HL-60/S4 treated with retinoic acid at 250 ng/mL for 4 days and 3 days (cell line): ENCODE measurements around the gene ARMC9.

Source experiments
- in situ Hi-C: fragments of 300-500 bp; cut with MboI; formaldehyde crosslinking; loops from 2 replicates; pipeline ENCODE4 v1.7.0; 2022; ENCODE audit warnings: low sequenced_read_pairs

The ARMC9 gene

DNA sequence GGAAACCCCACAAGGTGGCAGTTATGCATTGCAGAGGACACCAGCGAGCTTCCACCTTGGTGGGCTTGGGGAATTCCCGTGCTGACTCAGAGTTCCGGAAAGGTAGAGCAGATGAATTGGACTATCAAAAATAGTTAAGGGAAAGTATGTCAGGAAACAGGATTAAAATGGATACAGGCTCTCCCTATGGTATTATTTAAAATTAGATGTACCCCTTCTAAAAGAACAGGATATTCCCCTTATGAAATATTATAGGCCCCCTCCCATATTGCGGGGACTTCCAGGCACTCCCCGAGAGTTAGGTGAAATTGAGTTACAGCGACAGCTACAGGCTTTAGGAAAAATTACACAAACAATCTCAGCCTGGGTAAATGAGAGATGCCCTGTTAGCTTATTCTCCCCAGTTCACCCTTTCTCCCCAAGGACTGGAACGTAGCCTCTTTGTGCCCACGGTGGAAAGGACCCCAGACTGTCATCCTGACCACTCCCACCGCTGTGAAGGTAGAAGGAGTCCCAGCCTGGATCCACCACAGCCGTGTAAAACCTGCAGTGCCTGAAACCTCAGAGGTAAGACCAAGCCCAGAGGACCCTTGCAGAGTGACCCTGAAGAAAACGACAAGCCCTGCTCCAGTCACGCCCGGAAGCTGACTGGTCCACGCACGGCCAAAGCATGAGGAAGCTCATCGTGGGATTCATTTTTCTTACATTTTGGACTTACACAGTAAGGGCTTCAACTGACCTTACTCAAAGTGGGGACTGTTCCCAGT is 207.4 kb downstream of the ARMC9 start:
- in situ Hi-C loops, result loop anchor here (10.0 kb wide), 1 partner anchor 171 kb away; no protein-coding TSS in a partner anchor

DNA sequence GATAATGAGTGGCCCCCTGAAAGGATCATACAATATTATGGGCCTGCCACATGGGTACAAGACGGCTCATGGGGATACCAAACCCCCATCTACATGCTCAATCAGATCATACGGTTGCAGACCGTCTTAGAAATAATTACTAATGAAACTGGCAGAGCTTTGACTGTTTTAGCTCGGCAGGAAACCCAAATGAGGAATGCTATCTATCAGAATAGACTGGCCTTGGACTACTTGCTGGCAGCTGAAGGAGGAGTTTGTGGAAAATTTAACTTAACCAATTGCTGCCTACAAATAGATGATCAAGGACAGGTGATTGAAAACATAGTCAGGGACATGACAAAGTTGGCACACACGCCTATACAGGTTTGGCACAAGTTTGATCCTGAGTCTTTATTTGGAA is 209.3 kb downstream of the ARMC9 start:
- in situ Hi-C loops, result loop anchor here (10.0 kb wide), 1 partner anchor 173 kb away; no protein-coding TSS in a partner anchor

DNA sequence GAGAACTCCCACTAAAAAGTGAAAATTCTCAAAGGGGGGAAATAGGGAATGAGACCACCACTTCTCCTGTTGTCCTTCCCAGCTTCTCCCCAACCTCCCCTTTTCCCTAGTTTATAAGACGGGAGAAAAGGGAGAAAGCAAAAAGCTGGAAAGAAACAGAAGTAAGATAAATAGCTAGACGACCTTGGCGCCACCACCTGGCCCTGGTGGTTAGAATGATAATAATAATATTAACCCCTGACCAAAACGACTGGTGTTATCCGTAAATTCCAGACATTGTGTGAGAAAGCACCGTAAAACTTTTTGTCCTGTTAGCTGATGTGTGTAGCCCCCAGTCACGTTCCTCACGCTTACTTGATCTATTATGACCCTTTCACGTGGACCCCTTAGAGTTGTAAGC is 209.9 kb downstream of the ARMC9 start:
- in situ Hi-C loops, result loop anchor here (10.0 kb wide), 1 partner anchor 174 kb away; no protein-coding TSS in a partner anchor

DNA sequence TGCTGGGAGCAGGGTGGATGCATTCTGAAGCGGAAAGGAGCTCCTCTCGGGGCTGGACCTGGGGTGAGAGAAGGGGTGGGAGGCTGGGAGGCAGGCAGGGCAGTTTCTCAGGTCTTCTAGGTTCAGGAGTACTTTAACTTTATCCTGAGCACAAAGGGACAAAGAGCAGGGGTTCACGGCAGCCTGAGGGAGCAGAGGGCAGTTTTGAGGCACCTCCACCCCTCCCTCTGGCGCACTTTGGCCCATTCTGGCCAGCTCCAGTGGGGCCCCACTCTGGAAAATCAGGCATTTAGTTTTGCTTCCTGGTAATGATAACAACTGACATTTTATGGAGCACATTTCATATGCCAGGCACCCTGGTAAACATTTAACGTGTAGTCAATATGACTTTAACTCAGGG is 211.3 kb downstream of the ARMC9 start:
- in situ Hi-C loops, result loop anchor here (10.0 kb wide), 1 partner anchor 175 kb away; no protein-coding TSS in a partner anchor

DNA sequence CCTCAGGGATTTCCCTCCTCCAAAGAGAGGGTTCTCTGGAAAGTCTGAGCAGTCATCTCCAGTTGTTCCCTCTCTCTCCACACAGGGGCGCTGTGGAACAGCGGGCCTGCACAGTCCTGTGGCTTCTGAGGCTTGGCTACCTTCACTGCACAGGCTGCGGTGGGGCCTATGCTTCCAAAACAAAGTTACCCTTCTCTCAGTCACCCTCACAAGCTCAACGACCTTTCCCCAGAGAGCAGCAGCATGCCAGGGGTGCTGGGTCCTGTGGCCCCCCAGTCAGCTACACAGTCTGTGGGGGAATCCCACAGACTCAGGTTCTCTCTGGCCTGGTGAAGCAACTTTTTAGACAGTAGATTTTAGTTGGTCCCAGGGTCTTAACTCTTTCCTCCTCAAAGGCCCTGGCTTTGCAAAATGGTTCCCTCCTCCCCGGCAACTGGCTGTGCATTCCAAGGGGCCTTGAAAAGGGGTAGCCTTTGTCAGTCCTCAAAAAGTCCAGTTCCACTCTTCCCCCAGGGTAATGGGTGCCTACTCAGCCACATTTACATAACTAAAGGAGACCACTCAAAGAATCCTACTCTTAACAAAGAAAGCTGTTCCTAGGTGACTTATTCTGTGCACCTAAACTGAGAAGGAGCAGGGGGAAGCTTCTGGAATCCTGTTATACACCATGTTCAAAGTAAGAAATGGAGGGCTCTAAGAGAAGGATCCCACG is 212.0 kb downstream of the ARMC9 start:
- in situ Hi-C loops, result no loop called here

DNA sequence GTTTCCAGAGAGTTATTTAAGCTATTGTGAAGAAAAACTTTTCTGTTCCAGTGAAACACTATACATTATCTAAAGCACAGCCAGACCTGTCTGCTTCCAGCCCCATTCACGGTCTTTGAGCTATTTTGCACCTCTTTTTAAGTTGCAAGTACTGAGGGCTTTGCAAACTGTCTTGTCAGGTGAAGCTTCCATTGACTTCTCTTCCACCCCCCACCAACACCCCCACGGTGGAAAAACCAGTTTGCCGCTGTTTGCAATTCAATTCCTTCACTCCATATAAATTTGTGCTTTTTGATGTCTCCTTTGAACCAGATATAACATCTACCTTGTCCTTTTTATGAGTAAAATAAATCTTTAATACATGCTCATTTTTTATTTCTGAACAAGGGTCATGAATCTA is 212.8 kb downstream of the ARMC9 start:
- in situ Hi-C loops, result no loop called here

DNA sequence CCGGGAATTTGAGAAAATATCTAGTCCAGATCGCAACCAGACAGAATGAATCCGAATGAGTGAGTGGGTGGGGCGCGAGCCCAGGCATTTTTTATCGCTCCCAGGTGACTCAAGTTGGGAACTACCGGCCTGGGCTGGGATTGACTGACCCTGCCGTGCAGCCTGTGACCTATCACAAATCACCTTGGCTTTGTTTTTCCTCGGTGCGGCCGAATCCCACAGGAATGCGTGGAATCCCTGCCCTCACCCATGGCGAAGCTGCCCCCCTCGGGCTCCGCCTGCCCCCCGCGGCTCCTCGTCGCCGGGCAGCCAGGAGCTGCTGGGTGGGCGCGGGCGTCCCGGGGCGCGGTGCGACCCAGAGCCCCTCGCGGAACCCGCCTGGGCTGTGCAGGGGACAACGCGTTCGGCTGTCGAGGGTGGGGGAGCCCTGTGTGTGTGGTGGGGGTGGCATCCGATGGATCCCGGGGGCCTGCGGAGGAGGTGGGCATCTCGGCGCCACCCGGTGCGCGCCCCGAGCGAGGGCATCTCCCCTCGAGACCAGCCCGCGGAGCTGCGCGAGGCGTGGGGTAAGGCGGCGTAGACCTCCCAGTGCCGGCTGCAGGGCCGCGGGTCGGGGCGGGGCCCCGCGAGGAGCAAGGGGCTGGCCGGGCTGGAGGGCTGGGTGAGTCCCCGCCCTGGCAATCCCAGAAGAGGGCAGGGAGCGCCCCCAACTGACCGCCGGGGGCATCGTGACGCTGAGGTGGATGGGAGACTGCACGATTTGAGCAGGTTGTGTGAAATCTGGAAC is 213.6 kb downstream of the ARMC9 start:
- in situ Hi-C loops, result no loop called here

DNA sequence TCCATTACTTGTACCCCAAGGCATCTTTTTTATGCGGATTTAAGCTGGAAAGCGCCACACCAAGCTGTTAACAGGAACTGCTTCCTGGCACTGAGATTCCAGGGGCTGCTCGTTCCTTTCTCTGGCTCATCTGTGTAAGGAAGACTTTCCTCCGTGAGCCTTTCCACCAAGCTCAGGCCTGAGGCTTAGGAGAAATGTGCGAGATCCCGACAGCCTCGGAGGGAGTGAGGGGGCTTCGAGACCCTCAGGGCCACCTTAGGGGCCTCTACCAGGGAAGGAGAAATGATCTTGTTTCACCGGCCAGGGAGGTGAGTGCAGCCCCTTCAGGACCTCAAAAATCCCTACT is 214.2 kb downstream of the ARMC9 start:
- in situ Hi-C loops, result no loop called here

DNA sequence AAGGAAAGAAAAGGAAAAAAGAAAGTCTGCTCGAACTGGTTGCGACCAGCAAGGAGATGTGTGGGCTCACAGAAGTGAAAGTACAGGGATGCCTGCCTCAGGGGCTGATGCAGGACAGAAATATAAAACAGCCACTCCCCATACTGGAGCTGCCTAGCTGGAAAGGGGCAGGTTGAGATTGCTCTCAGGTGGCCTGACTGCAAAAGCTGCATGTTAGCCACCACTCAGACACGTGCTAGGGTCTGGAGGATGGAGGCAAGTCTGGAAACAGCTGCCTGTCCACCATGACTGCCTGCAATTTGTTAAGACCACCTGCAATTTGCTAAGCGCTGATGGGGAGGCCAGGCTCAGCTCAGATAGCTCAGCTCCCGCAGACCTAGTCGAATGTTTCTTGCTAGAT is 215.0 kb downstream of the ARMC9 start:
- in situ Hi-C loops, result no loop called here

DNA sequence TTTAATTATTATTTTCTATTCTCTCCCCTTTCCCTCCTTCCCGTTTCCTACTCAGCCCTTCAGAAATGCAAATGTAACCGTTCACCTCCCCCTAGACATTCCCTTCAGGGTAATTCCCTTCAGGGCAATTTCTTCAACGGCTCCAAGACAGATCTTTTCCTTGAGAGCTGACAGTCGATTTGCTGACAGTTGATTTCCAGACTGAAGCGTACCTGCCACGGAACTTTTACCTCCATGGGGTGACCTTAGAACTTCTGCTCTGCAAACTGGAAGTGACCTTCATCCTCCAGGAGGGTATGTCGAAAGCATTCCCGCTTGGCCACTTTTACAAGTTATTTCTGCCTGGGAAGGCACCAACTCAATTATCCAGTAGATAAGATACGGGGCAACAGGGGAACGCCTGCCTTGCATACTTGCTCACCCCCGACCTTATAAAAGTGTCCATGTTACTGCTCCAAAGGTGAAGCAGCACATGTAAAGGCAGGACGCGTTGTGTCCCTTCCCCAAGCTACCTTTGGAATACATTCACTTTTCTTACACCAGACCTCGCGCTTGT is 215.6 kb downstream of the ARMC9 start:
- in situ Hi-C loops, result no loop called here

DNA sequence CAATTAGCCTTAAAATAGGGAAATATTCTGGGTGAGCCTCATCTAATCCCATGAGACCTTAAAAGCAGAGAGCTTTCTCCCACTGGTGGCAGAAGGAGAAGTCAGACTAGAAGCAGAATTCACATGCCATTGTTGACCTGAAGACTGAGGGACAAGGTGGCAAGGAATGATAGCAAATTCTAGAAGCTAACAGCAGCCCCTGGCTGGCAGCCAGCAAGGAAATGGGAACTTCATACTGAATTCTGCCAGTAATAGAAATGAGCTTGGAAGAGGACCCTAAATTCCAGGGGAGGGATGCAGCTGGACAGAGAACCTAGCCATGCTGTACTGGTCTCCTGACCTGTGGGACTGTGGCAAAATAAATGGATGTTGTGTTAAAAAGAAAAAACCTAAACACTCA is 216.6 kb downstream of the ARMC9 start:
- in situ Hi-C loops, result no loop called here

DNA sequence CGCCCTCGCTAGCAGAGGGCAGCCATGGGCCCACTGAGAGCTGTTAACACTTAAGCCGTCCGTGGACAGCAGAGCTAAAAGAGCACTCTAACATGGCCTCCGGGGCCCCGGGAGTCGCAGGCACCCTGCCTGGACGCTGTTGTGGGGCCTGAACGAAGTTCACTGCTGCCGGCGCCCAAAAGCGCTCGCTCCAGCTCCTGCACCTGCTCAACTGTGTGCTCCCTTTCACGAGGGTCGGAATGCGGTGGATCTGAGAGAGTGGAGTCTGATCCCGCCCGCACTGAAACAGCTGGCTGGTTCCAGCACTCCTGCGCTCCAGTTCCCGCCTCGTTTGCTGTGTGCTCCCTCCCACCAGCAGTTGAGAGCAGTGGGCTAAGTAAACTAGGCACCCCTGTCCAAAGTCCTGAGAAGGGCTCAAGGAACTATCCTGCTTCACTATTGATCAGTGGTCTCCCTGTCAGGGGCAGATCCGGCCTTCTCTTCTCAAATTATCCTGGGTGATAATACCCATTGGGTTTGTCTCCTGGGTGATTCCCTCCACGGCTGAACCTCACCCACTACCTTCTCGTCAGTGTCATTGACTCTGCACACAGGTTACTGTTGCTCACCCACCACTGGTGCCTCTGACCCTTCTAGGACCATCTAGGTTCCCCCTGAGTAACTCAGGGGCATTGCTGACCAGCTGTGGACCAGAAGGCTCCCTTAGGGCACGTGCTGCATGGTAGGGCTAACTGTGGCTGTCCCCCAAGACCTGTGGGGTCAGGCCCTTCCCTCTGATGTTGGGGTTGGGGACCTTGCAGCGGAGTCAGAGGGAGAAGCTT is 220.6 kb downstream of the ARMC9 start:
- in situ Hi-C loops, result no loop called here

DNA sequence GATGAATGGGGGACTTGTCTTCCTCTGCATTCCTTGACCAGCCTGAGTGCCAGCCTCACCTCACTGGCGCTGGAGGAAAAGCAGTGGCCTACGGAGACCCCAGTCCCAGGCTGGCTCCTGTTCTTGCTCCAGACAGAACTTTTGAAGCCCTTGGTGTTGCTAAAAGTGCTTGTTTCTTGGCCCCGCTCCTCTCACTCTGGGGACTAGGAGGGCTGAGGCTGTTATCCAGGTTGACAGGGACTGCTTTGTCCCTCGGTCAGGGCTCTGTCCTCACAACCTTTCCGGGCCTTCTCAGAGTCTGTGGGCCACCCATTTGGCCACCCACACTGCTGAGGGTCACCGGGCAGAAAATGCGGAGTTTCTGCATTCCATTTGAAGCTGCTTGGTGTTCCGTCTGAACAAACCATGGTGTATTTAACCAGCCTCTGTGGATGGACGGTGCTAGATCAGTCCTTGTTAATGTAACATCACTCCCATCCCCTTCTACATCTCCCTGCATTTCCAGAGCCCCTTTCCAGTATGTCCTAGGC is 222.7 kb downstream of the ARMC9 start:
- in situ Hi-C loops, result no loop called here

DNA sequence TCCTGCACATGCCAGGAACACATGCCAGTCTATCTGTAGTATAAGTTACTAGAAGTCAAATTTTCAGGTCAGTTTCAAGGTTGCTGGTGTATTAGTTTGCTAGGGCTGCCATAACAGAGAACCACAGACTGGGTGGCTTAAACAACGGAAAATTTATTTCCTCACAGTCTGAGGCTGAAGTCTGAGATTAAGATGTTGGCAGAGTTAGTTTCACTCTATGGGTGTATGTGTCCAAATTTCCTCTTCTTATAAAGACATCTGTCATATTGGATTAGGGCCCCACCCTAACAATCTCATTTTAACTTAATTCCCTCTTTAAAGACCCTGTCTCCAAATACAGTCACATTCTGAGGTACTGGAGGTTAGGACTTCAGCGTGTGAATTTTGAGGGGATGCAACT is 223.6 kb downstream of the ARMC9 start:
- in situ Hi-C loops, result no loop called here

DNA sequence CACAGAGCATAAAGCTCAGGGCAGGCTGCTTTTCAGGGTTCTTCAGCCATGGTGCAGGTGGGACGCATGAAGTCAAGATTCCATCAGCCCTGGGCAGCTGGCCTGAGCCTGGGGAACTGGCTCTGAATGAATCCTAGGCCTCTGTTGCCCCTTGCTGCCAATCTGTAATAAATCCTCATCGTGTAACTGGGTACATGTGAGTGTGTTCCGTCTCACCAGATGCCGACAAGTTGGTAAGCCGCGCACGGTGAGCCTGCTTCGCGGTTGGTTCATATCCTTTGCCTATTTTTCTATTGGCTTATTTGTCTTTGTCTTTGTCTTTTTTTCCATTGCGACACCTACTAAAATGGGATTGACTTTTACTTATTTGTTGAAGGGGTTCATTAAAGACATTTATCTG is 224.7 kb downstream of the ARMC9 start:
- in situ Hi-C loops, result no loop called here
